CD1c-positive myeloid dendritic cell (primary cell): ENCODE measurements around the gene ATXN2L.
"Not testable (repeated sequence)": the region's sequence is repeated elsewhere in the genome, so short reads cannot be mapped to it uniquely, and the experiment has no call there.

Source experiments
- DNase-seq: peaks from one replicate; pipeline ENCODE4 v3.0.0-alpha.2; 2016; ENCODE audit errors: extremely low spot score

ATXN2L gene

DNA sequence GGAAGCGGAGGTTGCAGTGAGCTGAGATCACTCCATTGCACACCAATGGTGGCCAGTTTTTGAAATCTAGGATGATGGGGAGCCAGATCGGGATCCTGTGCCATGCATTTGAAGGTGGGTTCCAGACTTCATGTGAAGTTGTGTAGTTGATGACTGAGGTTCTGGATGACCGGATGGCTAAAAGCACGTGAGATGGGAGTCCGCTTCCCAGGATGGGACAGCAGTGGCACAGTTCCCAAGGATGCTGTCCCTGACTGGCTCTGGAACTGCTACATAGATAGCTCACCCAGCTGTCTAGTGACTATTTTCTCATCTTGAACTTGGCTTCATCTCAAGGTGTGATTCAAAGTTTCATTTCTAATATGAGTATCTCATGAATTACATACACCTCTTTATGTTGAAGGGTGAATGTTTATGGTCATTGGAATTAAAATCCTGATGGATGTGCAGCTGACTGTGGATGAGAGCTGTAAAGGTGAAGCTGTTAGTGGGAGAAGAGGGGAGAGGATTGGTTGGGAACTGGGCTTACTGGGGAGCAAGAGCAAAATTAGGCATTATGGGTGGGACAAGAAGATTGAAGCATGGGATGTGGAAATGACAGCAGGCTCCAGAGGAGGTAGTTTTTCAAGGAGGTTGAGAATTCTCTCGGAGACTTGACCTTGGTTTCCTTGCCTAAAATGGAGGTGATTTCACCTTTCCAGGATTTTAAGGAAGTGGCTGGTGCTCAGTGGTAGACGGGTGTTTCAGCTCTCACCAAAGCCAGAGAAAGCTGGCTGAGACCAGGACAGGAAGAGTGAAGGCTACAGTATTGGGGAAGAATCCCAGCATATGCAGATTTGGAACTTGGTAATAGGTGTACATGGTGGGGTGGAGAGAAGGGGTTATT lies 15.1 kb downstream of the ATXN2L start:
- DNase-seq, result no peak

DNA sequence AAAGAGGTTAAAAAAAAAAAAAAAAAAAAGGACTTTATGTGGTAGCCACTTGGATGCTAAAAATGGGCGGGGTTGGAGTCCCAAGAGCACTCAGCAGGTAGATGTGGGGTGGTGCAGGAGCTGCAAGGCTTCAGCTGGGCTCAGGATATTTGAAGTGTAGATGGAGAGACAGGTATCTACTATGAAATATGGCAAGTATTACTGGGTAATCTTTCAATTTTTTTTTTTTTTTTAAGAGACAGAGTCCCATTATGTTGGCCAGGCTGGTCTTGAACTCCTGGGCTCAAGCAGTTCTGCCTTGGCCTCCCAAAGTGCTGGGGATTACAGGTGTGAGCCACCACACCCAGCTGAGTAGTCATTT lies 15.7 kb downstream of the ATXN2L start:
- DNase-seq, result no peak

DNA sequence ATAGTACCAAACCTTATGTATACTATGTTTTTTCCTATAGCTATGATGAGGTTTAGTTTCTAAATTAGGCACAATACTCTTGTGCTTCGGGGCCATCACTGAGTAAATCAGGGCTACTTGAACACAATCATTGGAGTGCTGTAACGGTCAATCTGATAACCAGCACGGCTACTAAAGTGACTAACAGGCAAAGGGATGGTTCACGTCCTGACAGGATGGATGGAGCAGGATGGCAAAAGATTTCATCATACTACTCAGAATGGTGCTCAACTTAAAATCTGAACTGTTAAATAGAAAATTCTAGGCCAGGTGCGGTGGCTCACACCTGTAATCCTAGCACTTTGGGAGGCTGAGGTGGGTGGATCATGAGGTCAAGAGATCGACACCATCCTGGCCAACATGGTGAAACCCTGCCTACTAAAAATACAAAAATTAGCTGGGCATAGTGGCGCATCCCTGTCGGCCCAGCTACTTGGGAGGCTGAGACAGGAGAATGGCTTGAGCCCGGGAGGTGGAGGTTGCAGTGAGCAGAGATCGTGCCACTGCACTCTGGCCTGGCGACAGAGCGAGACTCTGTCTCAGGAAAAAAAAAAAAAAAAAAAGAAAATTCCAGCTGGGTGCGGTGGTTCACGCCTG lies 16.3 kb downstream of the ATXN2L start:
- no peak for DNase-seq

DNA sequence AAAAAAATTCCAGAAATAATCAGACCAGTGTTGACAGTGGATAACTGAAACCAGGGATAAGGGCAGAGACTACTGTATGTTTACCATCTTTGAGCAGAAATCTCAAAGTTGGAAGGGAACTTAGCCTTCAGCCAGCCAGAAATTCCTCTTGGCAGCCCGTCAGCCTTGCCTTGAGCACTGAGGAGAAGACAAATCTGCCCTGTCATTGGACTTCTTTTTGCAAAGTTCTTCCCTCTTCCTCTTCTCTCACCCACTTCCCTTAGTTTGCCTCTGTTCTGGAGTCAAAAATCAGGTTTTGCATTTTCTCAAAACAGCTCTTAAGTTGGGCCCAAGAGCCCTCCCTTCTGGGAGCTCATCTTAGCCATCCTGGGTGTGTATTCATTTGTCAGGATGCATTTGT lies 17.1 kb downstream of the ATXN2L start:
- DNase-seq, result peak; percentile 17

DNA sequence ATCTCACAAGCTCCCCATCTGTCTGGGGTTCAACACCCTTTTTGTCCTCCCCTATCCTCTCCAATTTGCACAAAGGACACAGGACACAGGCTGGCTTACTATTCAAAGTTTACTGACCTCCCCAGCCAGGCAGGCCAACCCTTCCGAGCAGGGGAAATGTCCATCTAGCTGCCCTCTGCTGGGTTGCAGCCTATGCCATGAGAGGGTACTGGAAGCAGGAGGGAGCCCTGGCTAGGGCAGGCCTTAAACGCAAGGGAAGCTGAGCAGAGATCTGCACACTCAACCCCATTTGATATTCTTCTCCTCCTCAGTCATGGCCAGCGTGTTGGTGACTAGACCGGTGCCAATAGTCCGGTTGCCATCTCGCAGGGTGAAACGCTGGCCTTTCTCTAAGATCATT lies 19.9 kb downstream of the ATXN2L start:
- DNase-seq, result no peak

DNA sequence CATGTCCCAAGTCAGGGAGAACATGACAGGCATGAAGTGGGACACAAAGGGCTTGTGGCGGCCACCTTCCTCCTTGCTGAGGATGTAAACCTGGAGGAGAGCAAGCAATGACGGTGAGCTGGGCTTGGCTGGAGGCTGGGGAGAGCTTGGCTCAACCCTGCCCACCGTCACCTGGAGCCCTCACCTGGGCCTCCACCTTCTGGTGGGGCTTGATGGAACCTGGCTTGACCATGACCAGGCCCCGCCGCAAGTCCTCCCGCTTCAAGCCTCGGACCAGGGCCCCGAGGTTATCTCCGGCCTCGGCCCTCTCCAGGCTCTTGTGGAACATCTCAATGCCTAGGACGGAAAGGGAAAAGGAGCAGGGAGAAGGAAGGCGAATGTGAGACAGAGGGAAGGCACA lies 21.0 kb downstream of the ATXN2L start:
- DNase-seq, result no peak

DNA sequence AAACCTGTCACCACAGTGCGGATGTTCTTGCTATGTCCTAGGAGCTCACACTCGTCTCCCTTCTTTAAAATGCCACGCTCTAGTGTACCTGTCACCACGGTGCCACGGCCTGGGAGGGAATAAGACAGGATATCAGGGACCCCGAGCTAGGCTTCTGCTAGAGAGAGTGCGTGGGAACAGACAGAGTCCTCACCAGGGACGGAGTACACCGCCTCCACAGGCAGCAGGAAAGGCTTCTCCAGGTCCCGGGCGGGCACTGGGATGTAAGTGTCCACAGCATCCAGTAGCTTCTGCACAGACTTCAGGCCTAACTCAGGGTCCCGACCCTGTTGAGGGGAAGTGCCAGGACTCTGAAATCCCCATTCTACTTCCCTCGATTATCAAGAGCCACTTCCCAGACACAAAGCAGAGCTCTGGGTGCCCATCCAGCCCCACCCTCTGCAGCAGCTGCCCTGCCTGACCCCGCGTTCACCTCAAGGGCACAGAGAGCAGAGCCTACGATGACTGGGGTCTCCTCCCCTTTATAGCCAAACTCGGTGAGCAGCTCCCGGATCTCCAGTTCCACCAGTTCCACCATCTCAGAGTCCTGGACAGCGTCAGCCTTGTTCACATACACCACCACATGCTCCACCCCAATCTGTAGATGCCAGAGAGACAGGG lies 21.6 kb downstream of the ATXN2L start:
- no peak for DNase-seq

DNA sequence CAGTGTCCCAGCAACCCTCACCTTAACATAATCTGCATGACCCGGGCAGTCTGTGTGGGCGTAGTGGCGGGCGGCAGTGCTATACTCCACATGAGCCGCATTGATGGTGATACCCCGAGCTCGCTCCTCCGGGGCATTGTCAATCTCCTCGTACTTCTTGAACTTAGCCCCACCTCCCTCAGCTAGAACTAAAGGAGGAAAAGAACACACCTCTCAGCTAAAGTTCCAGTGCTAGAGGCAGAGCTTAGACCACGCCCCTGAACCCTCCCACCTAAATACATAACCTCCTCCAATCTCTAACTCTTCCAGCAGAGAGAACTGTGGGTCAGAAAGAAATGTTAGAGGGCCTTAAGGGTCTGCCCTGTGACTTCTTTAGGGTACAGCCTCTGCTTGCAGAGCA lies 22.5 kb downstream of the ATXN2L start:
- peak; percentile 14 for DNase-seq

DNA sequence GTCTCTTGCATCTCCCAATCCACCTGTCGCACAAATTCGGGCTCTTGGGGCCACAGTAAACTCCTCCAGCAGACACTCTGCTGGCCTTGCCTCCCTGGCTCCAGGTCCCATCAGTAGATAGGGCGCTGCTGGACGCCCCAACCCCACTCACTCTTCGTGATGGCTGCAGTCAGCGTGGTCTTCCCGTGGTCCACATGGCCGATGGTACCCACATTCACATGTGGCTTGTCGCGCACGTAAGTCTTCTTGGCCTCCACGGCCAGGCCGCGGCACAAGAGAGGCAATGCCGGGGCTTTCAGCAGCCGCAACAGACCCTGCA lies 22.9 kb downstream of the ATXN2L start:
- no peak for DNase-seq

DNA sequence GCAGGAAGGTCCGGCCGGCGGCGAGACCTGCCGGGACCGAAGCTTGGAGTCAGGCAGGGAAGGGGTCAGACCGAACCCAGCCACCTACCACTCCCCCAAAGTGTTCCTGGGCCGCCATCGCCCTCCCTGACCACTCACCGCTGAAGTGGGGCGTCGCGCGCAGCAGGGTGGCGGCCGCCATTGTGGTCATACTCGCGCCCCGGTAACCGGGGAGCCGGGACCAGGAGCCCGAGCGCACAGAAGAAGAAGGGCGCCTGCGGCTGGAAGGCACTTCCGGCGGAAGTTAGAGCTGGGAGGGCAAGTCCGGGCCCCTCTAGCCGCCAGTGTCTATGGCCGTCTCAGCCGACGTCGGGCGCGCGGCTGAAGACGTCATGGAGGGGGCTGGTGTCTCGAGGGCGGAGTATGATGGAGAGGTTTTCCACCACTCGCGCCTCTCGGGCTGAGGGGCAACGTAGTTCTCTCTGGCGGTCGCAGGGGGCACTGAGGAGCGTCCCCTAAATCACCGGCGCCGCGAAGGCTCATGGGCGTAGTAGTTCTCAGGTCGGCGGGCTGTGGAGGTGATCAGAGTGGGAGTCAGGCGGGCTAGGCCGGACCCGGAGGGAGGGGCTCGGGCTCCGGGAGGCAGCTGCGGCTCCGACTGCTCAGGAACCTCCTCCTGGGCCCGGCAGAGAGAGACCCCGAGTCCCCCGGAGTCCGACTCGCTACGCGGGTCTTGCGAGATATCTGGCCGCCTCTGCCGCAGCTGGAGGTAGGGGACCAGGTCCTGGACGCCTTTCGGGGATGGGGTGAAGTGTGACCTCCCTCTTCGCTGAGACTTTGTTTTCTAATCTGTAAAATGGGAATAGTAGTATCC lies 23.5 kb downstream of the ATXN2L start, which contains the start of gene TUFM:
TUFM (minus strand) TSS at position 269 of the 853 bp plus-strand sequence; CDS start at position 190, 79 bp downstream.
- DNase-seq, result peak; percentile 98

DNA sequence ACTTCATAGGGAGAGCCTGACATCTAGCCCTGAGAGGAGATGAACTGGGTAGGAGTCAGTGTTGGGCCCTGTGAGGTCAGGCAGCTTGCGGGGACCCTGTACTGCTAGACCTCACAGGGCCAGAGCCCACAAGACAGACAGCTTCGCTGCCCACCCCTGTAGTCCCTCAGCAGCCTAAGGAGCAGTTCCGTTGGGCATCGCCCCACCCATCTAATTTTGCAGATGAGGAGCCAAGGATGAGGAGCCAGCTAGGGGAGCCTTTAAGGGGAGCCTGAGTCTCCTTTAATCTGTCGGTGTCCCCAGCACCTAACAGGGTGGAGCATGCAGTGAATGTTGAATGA lies 24.1 kb downstream of the ATXN2L start:
- no peak for DNase-seq

DNA sequence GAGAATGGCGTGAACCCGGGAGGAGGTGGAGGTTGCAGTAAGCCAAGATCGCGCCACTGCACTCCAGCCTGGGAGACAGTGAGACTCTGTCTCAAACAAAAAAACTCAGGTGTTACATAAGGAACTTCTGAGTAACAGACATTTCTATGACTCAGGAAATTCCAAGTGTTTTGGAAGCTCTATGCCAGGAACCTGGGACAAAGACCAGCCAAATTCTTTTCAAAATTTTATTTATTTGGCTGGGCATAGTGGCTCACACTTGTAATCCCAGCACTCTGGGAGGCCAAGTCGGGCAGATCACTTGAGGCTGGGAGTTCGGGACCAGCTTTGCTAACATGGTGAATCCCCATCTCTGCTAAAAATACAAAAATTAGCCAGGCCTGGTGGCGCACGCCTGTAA lies 35.6 kb downstream of the ATXN2L start:
- DNase-seq, result no peak

DNA sequence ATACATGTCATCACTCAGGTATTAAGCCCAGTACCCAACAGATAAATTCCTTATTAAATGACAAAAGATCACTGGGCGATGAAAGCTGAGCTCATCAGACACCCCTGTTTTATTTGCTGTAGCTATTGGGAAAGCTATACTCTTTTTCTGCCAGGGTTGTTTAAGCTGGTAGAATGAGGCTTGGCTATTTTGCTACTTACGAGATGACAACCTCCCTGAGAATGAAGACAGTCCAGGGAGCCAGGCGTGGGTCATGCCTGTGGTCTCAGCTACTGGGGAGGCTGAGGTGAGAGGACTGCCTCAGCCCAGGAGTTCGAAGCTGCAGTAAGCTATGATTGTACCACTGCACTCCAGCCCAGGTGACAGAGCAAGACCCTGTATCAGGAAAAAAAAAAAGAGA lies 36.5 kb downstream of the ATXN2L start:
- no peak for DNase-seq

DNA sequence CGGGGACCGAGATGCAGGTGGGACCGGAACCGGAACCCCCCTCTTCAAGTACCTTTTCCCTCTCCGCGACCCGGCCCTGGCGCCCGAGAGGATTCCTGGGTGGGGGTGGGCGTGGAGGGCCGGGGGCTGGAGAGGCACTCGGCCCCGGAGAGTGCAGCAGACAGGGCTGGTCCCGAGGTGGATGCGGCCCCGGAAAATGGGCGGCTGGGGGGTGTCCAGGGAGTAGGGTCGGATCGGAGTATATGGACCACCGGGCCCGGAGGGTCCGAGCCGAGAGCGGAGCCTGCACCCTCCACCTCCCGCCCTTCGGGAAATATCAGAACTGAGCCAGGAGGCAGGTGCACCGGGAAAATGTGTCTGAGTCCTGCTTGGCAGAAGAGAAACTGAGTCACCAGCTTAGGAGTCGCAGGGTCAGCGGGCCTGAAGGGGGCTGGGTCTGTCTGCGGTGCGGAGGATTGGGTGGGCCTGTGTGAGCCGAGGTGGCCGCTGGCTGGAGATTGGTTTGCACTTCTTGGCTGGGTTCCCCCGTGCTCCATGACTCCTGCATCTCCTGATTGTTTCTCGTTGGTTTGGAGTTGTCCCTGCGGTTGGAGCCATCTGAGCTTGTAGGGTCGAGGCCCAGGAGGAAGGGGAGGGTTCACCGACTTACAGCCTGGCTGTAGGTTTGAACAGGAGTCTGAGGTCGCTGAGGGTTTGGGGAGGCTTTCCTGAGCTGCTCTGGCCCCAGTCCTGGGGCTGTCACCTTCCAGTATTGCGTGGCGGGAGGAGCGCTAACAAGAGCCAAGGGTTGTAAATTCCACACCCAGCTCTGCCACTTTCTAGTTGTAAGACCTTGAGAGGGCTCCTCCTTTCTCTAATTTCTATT lies 41.4 kb downstream of the ATXN2L start:
- no peak for DNase-seq

DNA sequence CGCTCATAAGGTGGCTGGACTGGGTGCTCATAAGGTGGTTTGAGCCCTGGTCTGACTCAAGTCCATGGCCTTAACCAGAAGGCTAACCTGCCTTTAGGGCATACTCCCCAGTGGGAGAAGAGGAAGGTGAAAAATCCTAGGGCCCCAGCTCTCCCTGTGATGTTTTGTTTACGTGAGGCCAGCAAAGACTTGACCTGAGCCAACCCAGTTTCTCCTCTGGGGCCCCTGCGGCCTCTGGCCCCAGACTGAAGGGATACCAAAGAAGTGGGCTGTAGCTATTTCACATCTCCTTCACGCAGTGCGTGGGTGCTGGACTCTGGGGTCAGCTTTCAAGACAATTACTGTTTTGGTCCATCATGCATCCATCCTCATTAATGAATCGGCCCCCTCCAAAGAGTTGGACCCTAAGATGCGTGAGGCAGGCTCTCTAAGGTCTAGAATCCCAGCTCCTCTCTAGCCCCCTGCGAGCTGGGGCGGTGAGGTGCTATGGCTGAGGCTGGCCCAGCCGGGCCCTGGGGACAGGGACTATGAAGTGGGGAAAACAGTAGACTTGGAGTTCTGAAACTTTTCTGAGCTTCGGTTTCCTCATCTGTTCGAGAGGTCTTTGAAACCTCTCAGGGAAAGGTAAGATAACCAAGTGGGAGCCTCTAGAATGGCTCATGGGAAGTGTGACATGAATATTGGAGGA lies 42.3 kb downstream of the ATXN2L start:
- no peak for DNase-seq

DNA sequence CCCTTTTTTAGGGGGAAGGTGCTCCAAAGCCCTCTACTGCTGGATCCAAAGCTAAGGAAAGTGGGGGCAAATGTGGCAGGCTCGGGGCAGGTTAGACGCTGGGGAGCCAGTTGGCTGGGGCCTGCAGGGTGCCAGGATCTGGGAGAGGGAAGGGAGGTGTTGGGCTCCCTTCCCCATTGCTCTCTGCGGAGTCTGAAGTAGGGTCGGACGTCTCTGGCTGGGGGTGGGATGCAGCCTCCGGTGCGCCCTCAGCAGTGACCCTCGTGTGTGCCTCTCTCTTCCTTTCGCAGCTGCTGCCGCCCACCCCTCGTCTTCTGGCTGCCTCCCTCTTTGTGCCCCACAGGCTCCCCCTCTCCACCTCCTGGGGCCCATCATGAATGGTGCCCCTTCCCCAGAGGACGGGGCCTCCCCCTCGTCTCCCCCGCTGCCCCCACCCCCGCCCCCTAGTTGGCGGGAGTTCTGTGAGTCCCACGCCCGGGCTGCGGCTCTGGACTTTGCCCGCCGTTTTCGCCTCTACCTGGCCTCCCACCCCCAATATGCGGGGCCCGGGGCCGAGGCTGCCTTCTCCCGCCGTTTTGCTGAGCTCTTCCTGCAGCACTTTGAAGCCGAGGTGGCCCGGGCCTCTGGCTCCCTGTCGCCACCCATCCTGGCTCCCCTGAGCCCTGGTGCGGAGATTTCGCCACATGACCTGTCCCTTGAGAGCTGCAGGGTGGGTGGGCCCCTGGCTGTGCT lies 43.1 kb downstream of the ATXN2L start:
- no peak for DNase-seq

DNA sequence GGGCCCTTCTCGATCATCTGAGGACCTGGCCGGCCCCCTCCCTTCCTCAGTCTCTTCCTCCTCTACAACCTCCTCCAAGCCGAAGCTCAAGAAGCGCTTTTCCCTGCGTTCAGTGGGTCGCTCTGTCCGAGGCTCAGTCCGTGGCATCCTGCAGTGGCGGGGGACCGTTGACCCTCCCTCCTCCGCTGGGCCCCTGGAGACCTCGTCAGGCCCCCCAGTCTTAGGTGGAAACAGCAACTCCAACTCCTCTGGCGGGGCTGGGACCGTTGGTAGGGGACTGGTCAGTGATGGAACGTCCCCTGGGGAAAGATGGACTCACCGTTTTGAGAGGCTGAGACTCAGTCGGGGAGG lies 43.6 kb downstream of the ATXN2L start:
- DNase-seq, result no peak

DNA sequence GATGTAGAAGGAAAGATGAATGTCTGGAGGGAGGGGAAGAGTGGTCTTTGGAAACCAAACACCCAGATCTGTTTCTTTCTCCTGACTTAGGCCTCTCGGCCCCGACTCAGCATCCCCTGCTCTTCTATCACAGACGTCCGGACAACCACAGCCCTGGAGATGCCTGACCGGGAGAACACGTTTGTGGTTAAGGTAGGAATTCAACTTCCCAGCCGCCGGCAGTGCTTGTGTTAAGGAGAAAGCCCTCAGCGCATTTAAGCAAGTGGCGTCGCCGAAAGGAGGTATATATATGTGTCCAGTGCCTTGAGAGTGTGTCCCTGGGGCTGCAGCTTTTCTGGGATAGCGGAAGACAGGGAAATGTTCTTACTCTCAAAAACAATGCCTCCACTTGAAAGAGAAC lies 44.4 kb downstream of the ATXN2L start:
- no peak for DNase-seq

DNA sequence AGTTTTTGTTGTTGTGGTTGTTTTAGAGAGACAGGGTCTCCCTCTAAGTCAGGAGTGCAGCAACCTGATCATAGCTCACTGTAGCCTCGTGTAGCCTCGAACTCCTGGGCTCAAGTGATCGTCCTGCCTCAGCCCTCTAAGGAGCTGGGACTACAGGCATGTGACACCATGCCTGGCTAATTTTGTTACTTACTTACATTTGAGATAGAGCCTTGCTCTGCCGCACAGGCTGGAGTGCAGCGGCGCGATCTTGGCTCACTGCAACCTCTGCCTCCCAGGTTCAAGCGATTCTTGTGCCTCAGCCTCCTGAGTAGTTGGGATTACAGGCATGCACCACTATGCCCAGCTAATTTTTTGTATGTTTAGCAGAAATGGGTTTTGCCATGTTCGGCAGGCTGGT lies 44.8 kb downstream of the ATXN2L start:
- DNase-seq, result not testable (repeated sequence)

DNA sequence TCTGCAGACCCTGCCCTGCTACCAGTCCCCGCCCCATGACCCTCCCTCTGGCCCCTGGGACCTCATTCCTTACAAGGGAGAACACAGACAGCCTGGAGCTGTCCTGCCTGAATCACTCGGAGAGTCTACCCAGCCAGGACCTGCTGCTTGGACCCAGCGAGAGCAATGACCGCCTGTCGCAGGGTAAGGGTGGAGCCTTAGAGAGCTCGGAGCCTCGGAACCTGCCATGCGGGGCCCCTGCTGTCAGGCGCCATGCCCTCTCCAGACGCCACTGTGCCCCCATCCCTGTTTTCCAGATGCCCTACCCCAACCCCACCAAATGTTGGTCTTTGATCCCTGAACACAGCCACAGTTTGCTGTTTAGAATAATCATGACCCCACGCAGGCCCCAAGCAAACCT lies 46.4 kb downstream of the ATXN2L start:
- no peak for DNase-seq
